Measurements from ENCODE around the gene CCDC33.

CCDC33 gene

GRCh38 chr15:74311734-74312444 is 75.8 kb downstream of the CCDC33 start:
- Histone ChIP-seq H3K27me3 (ENCODE audit: low read length) (no peaks in the 10 kb centered on the region), H3K36me3 (ENCODE audit: low read length) (no peaks in the 10 kb centered on the region), H3K9me3 (ENCODE audit: insufficient read depth, low read length) (no peaks in the 10 kb centered on the region), H3F3A (ENCODE audit: insufficient read depth) (no peaks in the 10 kb centered on the region), H3K9ac (ENCODE audit: low read length) (no peak overlapping the region), H2AFZ (ENCODE audit: low read depth, low read length, severe bottlenecking) (no peak overlapping the region), H3K27ac (ENCODE audit: low read depth, low read length) (no peak overlapping the region), H3K79me2 (ENCODE audit: insufficient read depth, low read length) (no peaks in the 10 kb centered on the region), H3K9me2 (replicated peaks; ENCODE audit: insufficient read depth, low read length) (no peaks in the 10 kb centered on the region), H3K4me2 (ENCODE audit: low read depth, low read length, poor library complexity, severe bottlenecking) (no peak overlapping the region), H4K20me1 (ENCODE audit: low read depth, low read length) (no peaks in the 10 kb centered on the region), H3K4me3 (ENCODE audit: insufficient read depth, low read length, poor library complexity, severe bottlenecking) (no peak overlapping the region)
- TF ChIP-seq CTCF (IDR thresholded peaks at IDR 0.05; ENCODE audit: insufficient read depth, low read length, poor library complexity, severe bottlenecking) (peak; percentile 18), EZH2phosphoT487 (conservative IDR thresholded peaks at IDR 0.05; ENCODE audit: low read length) (no peak)

- no peaks in the 10 kb centered on the region for H3K27me3 ChIP-seq (ENCODE audit: low read length)
- H3F3A ChIP-seq (ENCODE audit: insufficient read depth), result no peaks in the 10 kb centered on the region
- no peak overlapping the region for H3K4me3 ChIP-seq (ENCODE audit: insufficient read depth, low read length, poor library complexity, severe bottlenecking)
- H3K36me3 ChIP-seq (ENCODE audit: low read length), result no peaks in the 10 kb centered on the region
- H4K20me1 ChIP-seq (ENCODE audit: low read depth, low read length), result no peaks in the 10 kb centered on the region
- H3K4me2 ChIP-seq (ENCODE audit: low read depth, low read length, poor library complexity, severe bottlenecking), result no peak overlapping the region
- H3K9ac ChIP-seq (ENCODE audit: low read length), result no peak overlapping the region
- H3K9me3 ChIP-seq (ENCODE audit: insufficient read depth, low read length), result no peaks in the 10 kb centered on the region
- H2AFZ ChIP-seq (ENCODE audit: low read depth, low read length, severe bottlenecking), result no peak overlapping the region
- no peaks in the 10 kb centered on the region for H3K79me2 ChIP-seq (ENCODE audit: insufficient read depth, low read length)
- H3K27ac ChIP-seq (ENCODE audit: low read depth, low read length), result no peak overlapping the region
- no peaks in the 10 kb centered on the region for H3K9me2 ChIP-seq (replicated peaks; ENCODE audit: insufficient read depth, low read length)
- no peak for TF ChIP-seq CTCF (IDR thresholded peaks at IDR 0.05; ENCODE audit: insufficient read depth, low read length, poor library complexity, severe bottlenecking)
- no peak for TF ChIP-seq EZH2phosphoT487 (conservative IDR thresholded peaks at IDR 0.05; ENCODE audit: low read length)
Observed at GRCh38 chr15:74312445-74313007, 76.4 kb downstream of the CCDC33 start.

DNA sequence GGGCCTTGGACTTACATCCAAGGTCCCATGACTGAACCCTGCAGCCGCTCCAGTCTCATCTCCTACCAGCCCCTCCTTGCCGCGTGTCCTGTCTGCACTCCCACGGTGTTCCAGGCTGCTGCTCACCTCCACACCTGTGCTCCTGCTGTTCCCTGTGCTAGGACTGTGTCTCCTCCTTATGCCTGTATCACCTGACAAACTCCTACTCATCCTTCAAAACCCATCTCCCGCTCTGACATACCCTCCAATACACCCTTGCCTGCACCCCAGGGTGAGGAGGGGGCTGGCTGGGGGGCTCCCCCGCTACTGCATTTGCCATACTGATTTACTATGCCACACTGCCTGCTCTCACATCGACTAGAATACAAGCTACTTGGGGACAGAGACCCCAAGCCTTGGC is 77.8 kb downstream of the CCDC33 start:
- Histone ChIP-seq H3K9ac (ENCODE audit: low read length) (no peak overlapping the region), H3K79me2 (ENCODE audit: insufficient read depth, low read length) (no peaks in the 10 kb centered on the region), H3F3A (ENCODE audit: insufficient read depth) (no peaks in the 10 kb centered on the region), H3K9me2 (replicated peaks; ENCODE audit: insufficient read depth, low read length) (no peaks in the 10 kb centered on the region), H4K20me1 (ENCODE audit: low read depth, low read length) (no peaks in the 10 kb centered on the region), H3K9me3 (ENCODE audit: insufficient read depth, low read length) (no peaks in the 10 kb centered on the region), H3K27me3 (ENCODE audit: low read length) (no peaks in the 10 kb centered on the region), H3K4me2 (ENCODE audit: low read depth, low read length, poor library complexity, severe bottlenecking) (no peak overlapping the region), H3K27ac (ENCODE audit: low read depth, low read length) (no peak overlapping the region), H2AFZ (ENCODE audit: low read depth, low read length, severe bottlenecking) (no peak overlapping the region), H3K4me3 (ENCODE audit: insufficient read depth, low read length, poor library complexity, severe bottlenecking) (no peak overlapping the region), H3K36me3 (ENCODE audit: low read length) (no peaks in the 10 kb centered on the region)
- TF ChIP-seq CTCF (IDR thresholded peaks at IDR 0.05; ENCODE audit: insufficient read depth, low read length, poor library complexity, severe bottlenecking) (no peak), EZH2phosphoT487 (conservative IDR thresholded peaks at IDR 0.05; ENCODE audit: low read length) (no peak)

Data from SU-DHL-6 (cell line).